H1 (cell line): Measurements from ENCODE around the gene AGPAT2. TPM values are rescaled to one million over a fixed set of nuclear protein-coding genes. Genes with fewer than 3 reads are reported as not detected.

Experiments used
- CTCF ChIA-PET: fragments of 300-600 bp; sonication (Branson Sonifier 250); formaldehyde crosslinking; loops from one replicate; lab custom pipeline; 2021; ENCODE audit not compliant: partially characterized antibody; lab: Charles Lee
- POLR2A ChIA-PET: fragments of 300-600 bp; sonication (Branson Sonifier 250); formaldehyde crosslinking; loops from one replicate; lab custom pipeline; 2021; ENCODE audit warnings: inconsistent platforms; ENCODE audit not compliant: partially characterized antibody; lab: Charles Lee
- DNase-seq, 2 experiments: peaks; one replicate each; pipeline versions ENCODE4 v3.0.0 to v3.0.0-alpha.2; 2010 to 2022; ENCODE audit warnings: low spot score in 2 of 2, low read depth in 1 of 2, mixed read lengths in 1 of 2
- FAIRE-seq: peaks from 2 replicates; lab custom pipeline; 2011; peaks lifted over from hg19 to GRCh38; lab: Jason Lieb, UNC
- H2AFZ ChIP-seq: 2 replicates; pipeline ENCODE4 v1.8.1; 2012; ENCODE audit warnings: low read length, inconsistent platforms
- H2AK5ac ChIP-seq: 2 replicates; pipeline ENCODE4 v1.6.1; 2013; ENCODE audit warnings: low read depth, low read length
- H2BK120ac ChIP-seq: replicated peaks from 2 replicates; pipeline ENCODE3; 2013; ENCODE audit warnings: low read depth, low read length, inconsistent platforms
- H2BK12ac ChIP-seq: 2 replicates; pipeline ENCODE4 v1.6.1; 2013; ENCODE audit warnings: low read depth, low read length
- H2BK15ac ChIP-seq: 2 replicates; pipeline ENCODE4 v1.6.1; 2013; ENCODE audit warnings: low read length
- H2BK20ac ChIP-seq: 2 replicates; pipeline ENCODE4 v1.6.1; 2013; ENCODE audit warnings: low read length
- H2BK5ac ChIP-seq: 2 replicates; pipeline ENCODE4 v1.6.1; 2013; ENCODE audit warnings: low read depth, low read length
- H3K14ac ChIP-seq: 2 replicates; pipeline ENCODE4 v1.6.1; 2013; ENCODE audit warnings: inconsistent platforms; ENCODE audit not compliant: insufficient read length
- H3K18ac ChIP-seq: 2 replicates; pipeline ENCODE4 v1.6.1; 2013; ENCODE audit warnings: low read length; ENCODE audit errors: extremely low read depth
- H3K23ac ChIP-seq: 2 replicates; pipeline ENCODE4 v1.6.1; 2013; ENCODE audit warnings: inconsistent platforms; ENCODE audit not compliant: insufficient read length
- H3K23me2 ChIP-seq: 2 replicates; pipeline ENCODE4 v1.6.1; 2013; ENCODE audit warnings: low read depth, low read length
- H3K27ac ChIP-seq: 2 replicates; pipeline ENCODE4 v1.6.1; 2011; ENCODE audit warnings: low read depth, low read length, inconsistent platforms
- H3K27me3 ChIP-seq, 4 experiments: replicated peaks in 1 of 4; 1 replicate in 1 of 4; 2 replicates in 3 of 4; pipeline versions ENCODE4 v1.6.1 to v1.8.1; 2011 to 2013; ENCODE audit warnings: low read length in 3 of 4, mild to moderate bottlenecking in 3 of 4, inconsistent platforms in 2 of 4, mixed read lengths in 2 of 4, moderate library complexity in 1 of 4; ENCODE audit not compliant: control insufficient read depth in 3 of 4, insufficient read depth in 3 of 4; ENCODE audit errors: extremely low read depth in 1 of 4
- H3K36me3 ChIP-seq, 4 experiments: 2 replicates each; pipeline versions ENCODE4 v1.6.1 to v1.8.1; 2011 to 2013; ENCODE audit warnings: mild to moderate bottlenecking in 4 of 4, low read length in 3 of 4, moderate library complexity in 2 of 4, control low read depth in 1 of 4, inconsistent platforms in 1 of 4; ENCODE audit not compliant: insufficient read depth in 4 of 4, control insufficient read depth in 2 of 4
- H3K4ac ChIP-seq: replicated peaks from 2 replicates; pipeline ENCODE3; 2013; ENCODE audit warnings: low read length, low read depth, mixed read lengths, inconsistent platforms; ENCODE audit not compliant: insufficient read length
- H3K4me1 ChIP-seq, 4 experiments: replicated peaks in 1 of 4; 1 replicate in 1 of 4; 2 replicates in 3 of 4; pipeline versions ENCODE4 v1.6.1 to v1.8.1; 2011 to 2013; ENCODE audit warnings: low read length in 3 of 4, inconsistent platforms in 2 of 4, mixed read lengths in 1 of 4; ENCODE audit not compliant: insufficient read depth in 4 of 4, control insufficient read depth in 3 of 4
- H3K4me2 ChIP-seq, 2 experiments: 2 replicates each; pipeline versions ENCODE4 v1.6.1 to v1.8.1; 2011 to 2013; ENCODE audit warnings: low read depth in 2 of 2, low read length in 2 of 2, control low read depth in 1 of 2, inconsistent platforms in 1 of 2, mild to moderate bottlenecking in 1 of 2; ENCODE audit not compliant: insufficient read depth in 1 of 2
- H3K4me3 ChIP-seq, 4 experiments: fragments of 200-600, 300-600 bp in 1 of 4; sonication (generic), shearing (Covaris generic), sonication (Bioruptor Twin) in 1 of 4; 2 replicates each; pipeline versions ENCODE4 v1.5.1 to v1.8.1; 2011 to 2016; ENCODE audit warnings: low read length in 4 of 4, low read depth in 3 of 4, control low read depth in 2 of 4, inconsistent platforms in 2 of 4, mild to moderate bottlenecking in 2 of 4, mixed read lengths in 1 of 4, moderate library complexity in 1 of 4; ENCODE audit not compliant: insufficient read depth in 2 of 4; ENCODE audit errors: extremely low read depth in 1 of 4
- H3K56ac ChIP-seq: replicated peaks from 2 replicates; pipeline ENCODE3; 2013; ENCODE audit warnings: low read depth, mild to moderate bottlenecking, mixed read lengths, low read length, inconsistent platforms; ENCODE audit not compliant: insufficient read length
- H3K79me1 ChIP-seq: 2 replicates; pipeline ENCODE4 v1.6.1; 2013; ENCODE audit warnings: low read depth, low read length, control low read depth
- H3K79me2 ChIP-seq, 2 experiments: 2 replicates each; pipeline versions ENCODE4 v1.6.1 to v1.8.1; 2012 to 2013; ENCODE audit warnings: low read length in 2 of 2, mild to moderate bottlenecking in 2 of 2, inconsistent platforms in 1 of 2; ENCODE audit not compliant: insufficient read depth in 2 of 2, control insufficient read depth in 1 of 2
- H3K9ac ChIP-seq, 4 experiments: replicated peaks in 1 of 4; 1 replicate in 1 of 4; 2 replicates in 3 of 4; pipeline versions ENCODE4 v1.6.1 to v1.8.1; 2011 to 2013; ENCODE audit warnings: low read depth in 3 of 4, low read length in 3 of 4, control low read depth in 2 of 4, mild to moderate bottlenecking in 2 of 4, moderate library complexity in 2 of 4, inconsistent platforms in 1 of 4; ENCODE audit errors: extremely low read depth in 1 of 4
- H3K9me3 ChIP-seq, 2 experiments: 2 replicates each; pipeline versions ENCODE4 v1.6.1 to v1.8.1; 2012 to 2013; ENCODE audit warnings: mild to moderate bottlenecking in 2 of 2, moderate library complexity in 2 of 2, control low read depth in 1 of 2, inconsistent platforms in 1 of 2, low read depth in 1 of 2, low read length in 1 of 2, mixed read lengths in 1 of 2; ENCODE audit not compliant: insufficient read depth in 2 of 2
- H4K20me1 ChIP-seq, 2 experiments: replicated peaks in 1 of 2; 2 replicates each; pipeline versions ENCODE3 to v1.8.1; 2011 to 2013; ENCODE audit warnings: inconsistent platforms in 2 of 2, low read length in 2 of 2, mild to moderate bottlenecking in 1 of 2; ENCODE audit not compliant: insufficient read depth in 2 of 2, control insufficient read depth in 1 of 2
- H4K5ac ChIP-seq: 2 replicates; pipeline ENCODE4 v1.6.1; 2013; ENCODE audit warnings: low read length, low read depth, mixed read lengths, inconsistent platforms; ENCODE audit not compliant: insufficient read length
- H4K8ac ChIP-seq: 2 replicates; pipeline ENCODE4 v1.8.0; 2013; ENCODE audit warnings: mild to moderate bottlenecking, moderate library complexity, low read length, inconsistent platforms; ENCODE audit not compliant: insufficient read depth; ENCODE audit errors: extremely low read depth
- H4K91ac ChIP-seq: replicated peaks from 2 replicates; pipeline ENCODE3; 2013; ENCODE audit warnings: low read length, mixed read lengths, inconsistent platforms; ENCODE audit not compliant: insufficient read length
- ASH2L ChIP-seq: fragments of 200-600, 300-600 bp; sonication (generic); IDR thresholded peaks from one replicate; pipeline ENCODE4 v1.7.1; 2017; ENCODE audit warnings: low read length
- CBX5 ChIP-seq: fragments of 300-800, 300-1000 bp; sonication (generic); IDR thresholded peaks from 2 replicates; pipeline ENCODE4 v1.7.1; 2016; ENCODE audit warnings: antibody characterized with exemption, low read length, low read depth
- CBX8 ChIP-seq: fragments of 300-800, 300-1000 bp; sonication (generic); IDR thresholded peaks from 2 replicates; pipeline ENCODE4 v1.7.1; 2016; ENCODE audit warnings: low read depth, low read length, borderline replicate concordance
- CEBPB ChIP-seq: IDR thresholded peaks from 2 replicates; pipeline ENCODE4 v1.6.1; 2012; ENCODE audit warnings: low read depth, low read length
- CHD2 ChIP-seq: IDR thresholded peaks from 2 replicates; pipeline ENCODE4 v1.6.1; 2012; ENCODE audit warnings: low read length, improper control_type of control experiment
- JUND ChIP-seq: IDR thresholded peaks from 2 replicates; pipeline ENCODE4 v1.6.1; 2011; ENCODE audit warnings: mild to moderate bottlenecking, improper control_type of control experiment, low read length
- KDM4A ChIP-seq: IDR thresholded peaks from one replicate; pipeline ENCODE4 v1.7.1; 2012; ENCODE audit warnings: low read depth, mild to moderate bottlenecking, moderate library complexity, low read length, inconsistent platforms; ENCODE audit not compliant: severe bottlenecking
- SRF ChIP-seq: IDR thresholded peaks from 2 replicates; pipeline ENCODE4 v1.6.1; 2011; ENCODE audit warnings: mild to moderate bottlenecking, low read depth, low read length, moderate library complexity
- TAF1 ChIP-seq: IDR thresholded peaks from 2 replicates; pipeline ENCODE4 v1.6.1; 2011; ENCODE audit warnings: mild to moderate bottlenecking, low read depth, low read length
- WGBS, 2 experiments: shearing (Covaris generic) in 1 of 2; methylation state at CpG; one replicate each; pipeline versions ENCODE4 v1.1.6 to v1.1.7; 2013 to 2015; ENCODE audit warnings: low lambda C conversion rate in 2 of 2, mixed read lengths in 2 of 2, inconsistent platforms in 1 of 2, low coverage in 1 of 2, missing lambda C conversion rate in 1 of 2; ENCODE audit not compliant: insufficient replicate concordance in 2 of 2, insufficient coverage in 1 of 2, insufficient read length in 1 of 2; ENCODE audit errors: extremely low coverage in 1 of 2, missing lambda C conversion rate in 1 of 2; 5-methylcytosine and 5-hydroxymethylcytosine counted together
- polyA plus RNA-seq, 7 experiments: library from polyadenylated mRNA; depleted of rRNA in 3 of 7; stranded (reverse) in 5 of 7; unstranded in 2 of 7; fragments of >200 nt in 5 of 7; fragments of 200-250 nt in 2 of 7; gene quantifications; 1 replicate in 5 of 7; 2 replicates in 1 of 7; 4 replicates in 1 of 7; pipeline versions ENCODE4 v1.2.1 to v1.2.3, GENCODE V29; 2011 to 2013; ENCODE audit warnings: missing spikeins in 2 of 7, mixed read lengths in 2 of 7
- total RNA-seq: library from RNA; stranded (reverse); fragmentation: NEBNext Ultra II Directional; extraction: Animal tissue kit (Norgen Biotek cat#: 25700); gene quantifications from 2 replicates; pipeline ENCODE4 v1.2.1, GENCODE V29; 2021

Gene AGPAT2
- total and polyA plus RNA-seq, 2 of the 8 experiments (the other 6 are each of a cell fraction or from before 2014, with no cell fraction given): 31.6 to 37.6 TPM

DNA sequence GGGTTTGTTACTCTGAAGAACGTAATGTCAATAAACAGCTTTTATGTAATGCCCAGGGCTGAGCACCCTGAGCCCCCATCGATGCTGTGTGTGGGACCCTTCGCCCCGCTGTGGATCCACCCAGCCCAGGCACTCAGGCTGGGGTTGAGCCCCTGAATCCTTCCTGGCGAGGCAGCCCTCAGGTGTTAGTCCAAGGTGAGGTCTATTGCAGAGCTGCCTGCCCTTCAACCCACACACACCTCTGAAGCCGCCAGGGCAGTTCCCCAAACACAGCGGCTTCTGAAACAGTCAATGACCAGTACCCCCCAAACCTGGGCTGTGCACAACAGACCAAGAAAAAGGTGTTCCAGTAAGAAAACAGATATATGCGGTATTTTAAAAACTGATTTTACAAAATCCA is 36.7 kb upstream of the AGPAT2 start:
- DNase-seq: no peak
- H3K27me3 ChIP-seq: peaks cover 0 to 3% (median 1%) of the 10 kb centered on the region in 4 experiments; a peak in 4 of 7 replicates
- H3K9ac ChIP-seq: no peak overlapping the region
- H3K56ac ChIP-seq: no peak overlapping the region
- 90% methylated on average over 8 of the region's 8 CpGs; no CpG with 5 or more reads in 1 of the 2 experiments for WGBS, 2 experiments
- H4K8ac ChIP-seq: no peak overlapping the region
- H3K4me1 ChIP-seq: peaks cover 3 to 22% (median 5%) of the 10 kb centered on the region in 4 experiments
- no peak overlapping the region for H4K91ac ChIP-seq
- no peak overlapping the region for H3K4ac ChIP-seq
- no peak overlapping the region for H3K18ac ChIP-seq
- H3K9me3 ChIP-seq: no peaks in the 10 kb centered on the region
- no peak overlapping the region for H2BK20ac ChIP-seq
- POLR2A ChIA-PET: interaction anchor here (0.7 to 4.3 kb wide), 7 partner anchors 9 to 60 kb away, joined by 3 to 46 read pairs (median 3); partner anchors contain the start of gene DIPK1B
- H3K23me2 ChIP-seq: peaks cover 13% of the 10 kb centered on the region; the same call in 1 of the 2 replicates
- H2AFZ ChIP-seq: no peak overlapping the region
- no peak overlapping the region for H3K4me3 ChIP-seq
- no peak overlapping the region for H2BK15ac ChIP-seq
- H3K27ac ChIP-seq: no peak overlapping the region
- H2BK120ac ChIP-seq: no peak overlapping the region
- no peak overlapping the region for H2BK12ac ChIP-seq
- H4K20me1 ChIP-seq: peaks cover 30 to 44% of the 10 kb centered on the region in 2 experiments
- H3K36me3 ChIP-seq: peaks cover 19 to 49% (median 35%) of the 10 kb centered on the region in 4 experiments
- CTCF ChIA-PET: no interaction called here
- H3K14ac ChIP-seq: no peak overlapping the region
- H3K23ac ChIP-seq: no peak overlapping the region
- H2BK5ac ChIP-seq: no peak overlapping the region
- TF ChIP-seq CBX5 (no peak), SRF (no peak), CBX8 (no peak), JUND (no peak), TAF1 (no peak), ASH2L (no peak), CHD2 (no peak), KDM4A (no peak), CEBPB (no peak)
- no peak for FAIRE-seq
- H3K79me1 ChIP-seq: peaks cover 7% of the 10 kb centered on the region
- no peak overlapping the region for H4K5ac ChIP-seq
- peaks cover 8 to 26% of the 10 kb centered on the region in 2 experiments for H3K79me2 ChIP-seq
- no peak overlapping the region for H2AK5ac ChIP-seq
- H3K4me2 ChIP-seq: no peak overlapping the region
